K562 (cell line): ENCODE results near the gene NINL. TPM values are rescaled to one million over a fixed set of nuclear protein-coding genes. Genes with fewer than 3 reads are reported as not detected.

Experiments
- BCLAF1 ChIP-seq, 2 experiments: fragments of 450-650 bp in 1 of 2; IDR thresholded peaks; 2 replicates each; pipeline ENCODE4 v1.6.1; 2011 to 2017; ENCODE audit warnings: low read depth in 2 of 2, antibody characterized with exemption in 1 of 2, borderline replicate concordance in 1 of 2, low read length in 1 of 2, mild to moderate bottlenecking in 1 of 2, mixed read lengths in 1 of 2; ENCODE audit not compliant: control insufficient read depth in 1 of 2
- CC2D1A ChIP-seq: fragments of 450-650 bp; IDR thresholded peaks from 2 replicates; pipeline ENCODE4 v1.6.1; 2017; ENCODE audit warnings: mild to moderate bottlenecking
- E2F5 ChIP-seq: sonication (generic); formaldehyde crosslinking; IDR thresholded peaks from 2 replicates; pipeline ENCODE4 v1.8.0; 2022; ENCODE audit warnings: mild to moderate bottlenecking, missing genetic modification reagents
- EGR1 ChIP-seq: fragments of 450-650 bp; conservative IDR thresholded peaks from 2 replicates; pipeline ENCODE4 v1.6.1; 2017; ENCODE audit warnings: mild to moderate bottlenecking
- HNRNPH1 ChIP-seq: fragments of 200-400 bp; formaldehyde crosslinking; optimal IDR thresholded peaks from 2 replicates; pipeline ENCODE3; 2017; ENCODE audit warnings: low read depth, mild to moderate bottlenecking, low read length, moderate library complexity
- KLF1 ChIP-seq: fragments of 450-650 bp; IDR thresholded peaks from 2 replicates; pipeline ENCODE4 v1.6.1; 2016; ENCODE audit warnings: missing genetic modification characterization, missing compliant biosample characterization
- REST ChIP-seq, 2 experiments: fragments of 450-650 bp; formaldehyde crosslinking in 1 of 2; IDR thresholded peaks; 2 replicates each; pipeline versions ENCODE4 v1.4.0 to v1.6.1; 2014 to 2020; ENCODE audit warnings: mild to moderate bottlenecking in 2 of 2, borderline replicate concordance in 1 of 2, low read depth in 1 of 2
- RNF2 ChIP-seq: sonication (generic); IDR thresholded peaks from 2 replicates; pipeline ENCODE4 v1.6.1; 2016
- TOE1 ChIP-seq, 2 experiments: fragments of 450-650 bp in 1 of 2; sonication (generic) in 1 of 2; formaldehyde crosslinking in 1 of 2; IDR thresholded peaks; 2 replicates each; pipeline versions ENCODE4 v1.7.1 to v1.8.0; 2016 to 2022; ENCODE audit warnings: borderline replicate concordance in 2 of 2, mild to moderate bottlenecking in 2 of 2, antibody characterized with exemption in 1 of 2, inconsistent platforms in 1 of 2, low read depth in 1 of 2, missing genetic modification reagents in 1 of 2, moderate library complexity in 1 of 2
- U2AF2 ChIP-seq: fragments of 200-400 bp; formaldehyde crosslinking; optimal IDR thresholded peaks from 2 replicates; pipeline ENCODE3; 2017; ENCODE audit warnings: low read depth, mild to moderate bottlenecking, low read length
- ZNF217 ChIP-seq: sonication (generic); formaldehyde crosslinking; IDR thresholded peaks from 2 replicates; pipeline ENCODE4 v1.8.0; 2022; ENCODE audit warnings: mild to moderate bottlenecking, missing genetic modification reagents
- ZNF785 ChIP-seq: fragments of 250-450 bp; sonication (Bioruptor Pico); IDR thresholded peaks from 2 replicates; pipeline ENCODE4 v1.4.0; 2020; ENCODE audit warnings: mild to moderate bottlenecking
- polyA plus RNA-seq, 8 experiments: library from polyadenylated mRNA; depleted of rRNA in 4 of 8; stranded (reverse) in 5 of 8; unstranded in 3 of 8; fragments of >200 nt; fragmentation: Nextera tagmentation in 2 of 8; fragmentation: Illumina TruSeq in 1 of 8; extraction: Ambion mirVana in 2 of 8; extraction: Trizol in 1 of 8; gene quantifications; 2 replicates each; pipeline versions ENCODE4 v1.2.1 to v1.2.3, GENCODE V29; 2011 to 2014; ENCODE audit warnings: inconsistent platforms in 1 of 8, missing spikeins in 1 of 8
- total RNA-seq, 7 experiments: library from RNA; depleted of rRNA in 6 of 7; stranded (reverse); fragments of >200 nt in 6 of 7; fragmentation: Illumina TruSeq in 2 of 7; extraction: Trizol in 2 of 7; gene quantifications; 2 replicates each; pipeline versions ENCODE4 v1.2.1 to v1.2.3, GENCODE V29; 2011 to 2021; ENCODE audit warnings: low replicate concordance in 1 of 7

Gene NINL
- total and polyA plus RNA-seq, 9 of the 15 experiments (the other 6 are each of a cell fraction or from before 2014, with no cell fraction given) = 0.03 to 0.22 (median 0.05) TPM; not detected in 5

- TF ChIP-seq ZNF785 = no peak
- TF ChIP-seq EGR1 = no peak
- no peak for TF ChIP-seq E2F5 (CRISPR knock-in tag)
- TF ChIP-seq REST (IDR thresholded peaks at IDR 0.05; ENCODE audit: borderline replicate concordance) = 0 out of 2 replicates have a peak, but pooled peaks have one; percentile 5
- no peak for TF ChIP-seq REST (CRISPR knock-in tag; IDR thresholded peaks at IDR 0.05; ENCODE audit: low read depth)
- TF ChIP-seq ZNF217 (CRISPR knock-in tag) = no peak
- no peak for TF ChIP-seq KLF1 (tag)
- 0 out of 2 replicates have a peak, but pooled peaks have one; percentile 18 for TF ChIP-seq RNF2
- 0 out of 2 replicates have a peak, but pooled peaks have one; percentile 53 for TF ChIP-seq TOE1 (IDR thresholded peaks at IDR 0.05; ENCODE audit: borderline replicate concordance)
- no peak for TF ChIP-seq TOE1 (CRISPR knock-in tag; IDR thresholded peaks at IDR 0.05; ENCODE audit: borderline replicate concordance, low read depth)
- TF ChIP-seq U2AF2 = no peak
- no peak for TF ChIP-seq HNRNPH1
- no peak; the same call in 1 of the 2 replicates for TF ChIP-seq CC2D1A
- no peak for TF ChIP-seq BCLAF1 (IDR thresholded peaks at IDR 0.05; ENCODE audit: borderline replicate concordance in 1 of 2, control insufficient read depth in 1 of 2, low read depth in 2 of 2, low read length in 1 of 2)
Measured at GRCh38 chr20:25407311-25408169, 177.8 kb downstream of the NINL start, which contains the start of gene GINS1 (continued).
